ELR (cell line): ENCODE data around the gene GRK3.
"Not testable (repeated sequence)": the region's sequence is repeated elsewhere in the genome, so short reads cannot be mapped to it uniquely, and the experiment has no call there.

ENCODE experiments used
- DNase-seq: peaks from one replicate; pipeline ENCODE4 v3.0.0-alpha.2; 2015; ENCODE audit warnings: low read depth

The GRK3 gene

DNA sequence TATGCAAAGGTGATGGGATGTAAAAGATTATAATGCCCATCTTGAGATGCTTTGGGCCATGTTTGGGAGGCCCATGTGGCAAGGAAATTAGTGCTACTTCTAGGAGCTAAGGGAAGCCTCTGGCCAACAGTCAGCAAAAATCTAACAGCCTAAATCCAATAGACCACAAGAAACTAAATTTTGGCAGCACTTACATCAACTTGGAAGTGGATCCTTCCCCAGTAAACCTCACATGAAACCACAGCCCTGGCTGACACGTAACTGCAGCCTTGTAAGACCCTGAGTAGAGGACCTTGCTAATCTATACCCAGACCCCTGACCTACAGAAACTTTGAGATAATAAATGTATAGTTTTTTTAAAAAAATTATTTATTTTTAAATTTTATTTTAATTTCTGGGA is 13.1 kb upstream of the GRK3 start:
- DNase-seq, result no peak

DNA sequence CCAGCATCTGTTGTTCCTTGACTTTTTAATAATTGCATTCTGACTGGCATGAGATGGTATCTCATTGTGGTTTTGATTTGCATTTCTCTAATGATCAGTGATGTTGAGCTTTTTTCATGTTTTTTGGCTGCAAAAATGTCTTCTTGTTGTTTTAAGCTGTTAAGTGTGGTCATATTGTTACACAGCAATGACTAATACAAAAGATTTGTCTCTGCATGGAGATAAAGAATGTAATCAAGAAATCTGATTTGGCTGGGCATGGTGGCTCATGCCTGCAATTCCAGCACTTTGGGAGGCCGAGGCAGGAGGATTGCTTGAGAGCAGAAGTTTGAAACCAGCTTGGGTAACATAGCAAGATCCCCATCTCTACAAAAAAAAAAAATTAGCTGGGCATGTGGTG is 12.1 kb upstream of the GRK3 start:
- DNase-seq, result peak; percentile 53

DNA sequence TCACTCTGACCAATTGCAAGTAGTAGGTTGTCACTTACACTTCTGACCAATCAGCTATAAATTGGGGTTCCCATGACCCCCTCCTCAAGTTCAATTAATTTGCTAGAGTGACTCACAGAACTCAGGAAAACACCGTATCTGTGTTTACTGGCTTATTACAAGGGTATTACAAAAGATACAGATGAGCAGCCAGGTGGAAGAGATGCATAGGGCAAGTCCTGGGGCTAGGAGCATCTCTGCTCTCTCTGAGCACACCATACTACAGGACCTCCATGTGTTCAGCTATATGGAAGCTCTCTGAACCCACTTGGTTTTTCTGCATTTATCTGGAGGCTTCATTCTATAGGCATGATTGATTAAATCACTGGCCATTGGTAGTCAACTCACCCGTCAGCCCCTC is 11.3 kb upstream of the GRK3 start:
- no peak for DNase-seq

DNA sequence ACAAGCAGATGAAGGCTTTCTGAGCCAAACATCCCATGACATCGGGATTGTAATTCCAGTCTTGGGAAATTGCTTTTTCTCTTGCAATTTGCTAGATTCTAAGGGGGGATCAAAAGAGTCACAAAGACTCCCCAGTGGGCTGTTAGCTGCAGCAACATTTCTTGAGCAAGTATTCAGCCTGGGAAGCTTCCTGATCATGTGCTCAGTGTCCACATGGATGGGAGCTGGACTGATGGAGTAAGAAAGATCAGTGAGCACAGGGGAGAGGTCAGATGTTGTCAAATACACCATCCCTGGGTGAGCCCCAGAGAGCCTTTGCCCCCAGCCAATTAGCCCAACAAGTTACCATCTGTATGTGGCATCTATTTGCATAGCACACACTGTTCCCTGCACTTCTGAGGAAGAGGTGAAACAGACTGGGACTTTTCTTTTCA is 10.2 kb upstream of the GRK3 start:
- DNase-seq, result no peak

DNA sequence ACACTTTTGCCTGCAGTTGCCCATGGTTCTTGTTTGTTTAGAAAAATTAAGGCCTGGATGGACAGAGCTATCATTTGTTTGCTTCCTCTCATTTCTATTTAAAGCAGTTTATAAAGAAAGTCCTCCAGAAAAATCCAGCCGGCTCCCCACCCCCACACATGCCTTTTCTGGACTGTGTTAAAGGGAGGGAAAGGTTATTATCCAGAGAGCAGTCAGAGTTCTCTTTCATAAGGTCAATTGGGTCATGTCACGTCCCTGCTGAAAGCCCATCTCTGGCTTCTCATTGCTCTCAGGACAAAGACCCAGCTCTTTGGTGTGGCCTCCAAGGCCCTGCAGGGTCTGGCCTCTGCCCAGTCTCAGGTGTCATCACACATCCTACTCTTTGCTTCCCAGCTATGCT is 9.8 kb upstream of the GRK3 start:
- DNase-seq, result no peak

DNA sequence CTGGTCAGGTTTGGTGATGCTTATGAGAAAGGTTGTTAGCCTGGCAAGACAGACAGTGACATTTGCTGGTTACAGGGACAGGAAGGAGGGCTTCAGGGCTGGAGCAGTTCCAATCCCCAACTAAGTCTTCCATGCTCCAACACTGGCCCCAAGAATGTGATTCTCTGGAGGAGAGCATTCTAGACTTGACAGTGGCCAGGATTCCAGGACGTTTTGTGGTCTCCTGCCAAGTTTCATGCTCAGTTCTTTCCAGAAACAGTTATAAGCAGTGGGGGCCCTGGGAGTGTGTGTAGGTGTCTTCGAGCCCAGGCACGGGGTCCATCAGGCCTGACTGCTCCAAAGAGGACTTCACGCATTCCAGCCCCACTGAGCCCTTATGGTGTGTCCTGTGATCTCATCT is 8.9 kb upstream of the GRK3 start:
- no peak for DNase-seq

DNA sequence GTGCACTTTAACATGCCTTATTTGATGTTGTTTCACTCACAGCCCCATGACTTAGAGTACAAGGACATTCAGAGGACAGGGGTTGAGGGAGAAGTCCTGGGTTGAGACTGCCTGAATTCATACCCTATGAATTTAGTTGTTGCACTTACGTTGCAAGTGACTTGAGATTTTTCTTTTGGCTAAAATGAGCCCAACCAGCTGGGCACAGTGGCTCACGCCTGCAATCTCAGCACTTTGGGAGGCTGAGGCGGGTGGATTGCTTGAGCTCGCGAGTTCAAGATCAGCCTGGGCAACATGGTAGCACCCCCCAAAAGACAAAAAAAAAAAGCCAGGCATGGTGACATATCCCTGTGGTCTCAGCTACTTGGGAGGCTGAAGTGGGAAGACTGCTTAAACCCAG is 7.3 kb upstream of the GRK3 start:
- DNase-seq, result no peak

DNA sequence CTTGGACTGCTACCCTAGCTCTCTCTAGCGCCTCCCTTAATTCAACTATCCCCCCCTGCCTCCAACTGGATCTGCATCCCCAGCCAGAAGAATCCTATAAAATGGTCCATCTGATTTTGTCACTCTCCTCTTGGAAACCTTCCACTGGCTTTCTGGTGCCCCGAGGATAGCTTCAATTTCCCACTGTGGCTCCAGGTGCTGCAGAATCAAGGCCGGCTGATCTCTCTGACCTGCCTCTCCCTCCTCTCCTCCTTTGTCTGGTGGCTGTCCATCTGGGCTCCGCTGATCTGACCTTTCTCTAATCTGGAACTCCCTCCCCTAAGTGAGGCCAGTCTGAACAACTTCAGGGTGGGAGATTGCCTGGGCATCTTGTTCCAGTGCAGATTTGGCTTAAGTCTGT is 6.1 kb upstream of the GRK3 start:
- DNase-seq, result no peak

DNA sequence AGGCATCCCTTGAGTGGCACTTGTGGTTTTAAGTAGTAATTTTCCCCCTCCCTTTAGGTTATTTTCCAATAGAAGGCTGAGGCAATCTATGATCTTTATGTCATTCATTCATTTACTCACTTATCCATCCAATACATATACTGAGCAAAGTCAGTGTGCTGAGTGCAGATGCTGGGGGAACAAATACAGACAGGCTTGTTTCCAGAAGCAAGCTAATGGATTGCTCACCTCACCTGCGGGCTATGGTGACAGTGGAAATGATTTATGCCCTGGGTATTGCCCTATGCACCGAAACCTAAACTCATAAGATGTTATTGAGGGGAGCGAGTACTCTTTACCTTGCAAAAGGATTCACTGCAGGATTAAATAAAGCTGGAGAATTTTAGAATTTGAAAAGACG is 4.6 kb upstream of the GRK3 start:
- not testable (repeated sequence) for DNase-seq

DNA sequence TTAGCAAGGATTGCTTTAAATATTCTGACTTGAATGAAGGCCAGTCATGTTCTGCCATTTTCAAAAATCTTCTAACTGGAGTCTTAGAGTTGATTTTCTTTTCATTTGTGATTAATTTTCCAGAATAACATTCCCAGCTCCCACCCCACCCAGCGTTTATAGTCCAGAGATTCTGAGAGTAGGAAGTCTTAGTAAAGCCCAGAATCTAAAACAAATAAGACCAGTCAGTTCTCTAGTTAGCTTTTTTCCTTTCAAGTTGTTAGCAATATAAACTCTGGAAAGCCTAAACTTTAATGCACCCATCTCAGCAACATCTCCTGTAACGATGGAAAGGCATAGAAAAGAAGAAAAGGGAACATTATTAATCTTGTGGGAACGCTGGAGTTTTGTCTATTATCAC is 3.3 kb upstream of the GRK3 start:
- DNase-seq, result not testable (repeated sequence)

DNA sequence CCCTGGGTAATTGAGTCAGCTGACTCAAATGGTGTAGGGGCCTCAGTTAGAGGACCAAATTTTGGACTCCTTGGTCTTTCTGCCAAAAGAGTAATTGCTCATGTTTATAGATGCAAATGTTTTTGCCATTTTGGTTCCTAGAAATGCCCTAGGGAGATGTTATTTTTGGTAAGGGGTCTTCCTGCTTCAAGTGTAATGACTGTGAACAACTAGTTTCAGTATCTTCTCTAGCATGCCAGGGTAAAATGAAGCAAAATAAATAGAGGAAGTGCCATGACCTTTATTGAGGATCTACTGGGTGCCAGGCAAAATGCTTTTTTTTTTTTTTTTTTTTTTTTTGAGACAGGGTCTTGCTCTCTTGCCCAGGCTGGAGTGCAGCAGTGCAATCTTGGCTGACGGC is 2.5 kb upstream of the GRK3 start:
- DNase-seq, result not testable (repeated sequence)

DNA sequence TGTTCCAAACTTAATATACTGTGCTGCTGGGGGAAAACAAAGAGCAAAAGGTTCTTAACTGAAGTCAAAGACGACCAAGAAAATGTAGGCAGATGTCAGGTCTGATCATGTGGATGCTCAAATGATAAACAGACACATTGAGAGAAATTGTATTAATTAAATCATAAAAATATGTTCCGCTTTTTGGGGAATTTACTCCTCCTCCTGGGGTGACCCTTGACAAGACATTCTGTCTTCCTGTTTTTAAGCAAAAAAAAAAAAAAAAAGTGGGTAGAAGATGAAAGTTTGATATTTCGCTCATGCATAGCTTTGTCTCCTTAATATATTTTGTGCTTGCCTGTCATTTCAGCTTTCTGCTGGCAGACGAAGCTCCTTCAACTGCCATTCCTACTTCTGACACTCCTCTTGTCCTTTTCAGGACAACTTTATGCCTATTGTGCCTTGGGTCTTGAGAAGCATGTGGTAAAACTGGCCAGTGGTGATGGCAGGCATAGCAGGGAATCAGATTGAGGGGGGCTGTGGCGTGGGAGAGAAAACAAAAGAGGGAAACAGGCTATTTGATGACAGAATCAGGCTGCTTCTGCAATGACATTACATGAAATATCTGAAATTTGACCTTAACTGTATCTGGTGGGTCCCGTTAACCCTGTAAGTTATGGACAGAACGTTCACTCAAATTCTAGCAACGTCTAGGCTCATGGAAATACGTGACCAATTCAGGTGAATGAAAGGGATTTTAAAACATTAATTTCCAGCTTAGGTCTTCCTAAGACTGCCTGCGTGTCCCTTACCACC is 1.3 kb upstream of the GRK3 start:
- peak; percentile 14 for DNase-seq

DNA sequence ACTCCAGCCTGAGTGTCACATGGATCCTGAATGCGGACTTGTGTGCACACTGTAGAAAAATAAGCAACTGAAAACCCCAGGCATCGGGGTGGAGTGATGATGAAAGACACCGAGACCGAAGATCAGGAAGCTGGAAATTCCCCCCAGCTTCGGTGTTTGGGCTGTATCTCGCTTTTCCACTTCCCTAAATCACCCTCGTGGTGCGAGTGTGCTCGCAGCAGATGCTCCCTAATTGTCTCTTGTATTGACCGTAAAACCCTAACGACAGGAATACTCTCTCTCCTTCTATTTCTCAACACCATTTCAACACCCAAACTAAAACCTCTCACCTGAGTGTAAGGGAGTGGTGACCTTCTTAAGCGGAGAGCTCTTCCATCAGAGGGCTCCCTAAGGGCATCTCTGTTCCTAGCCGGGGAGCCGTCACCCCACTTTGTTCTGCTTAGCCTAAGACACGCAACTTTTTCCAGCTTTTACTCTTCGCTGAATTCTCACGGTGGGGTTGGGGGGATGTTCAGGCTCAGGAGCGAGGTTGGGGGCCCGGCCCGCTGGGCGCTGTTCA is 635 bp upstream of the GRK3 start:
- peak; percentile 17 for DNase-seq

DNA sequence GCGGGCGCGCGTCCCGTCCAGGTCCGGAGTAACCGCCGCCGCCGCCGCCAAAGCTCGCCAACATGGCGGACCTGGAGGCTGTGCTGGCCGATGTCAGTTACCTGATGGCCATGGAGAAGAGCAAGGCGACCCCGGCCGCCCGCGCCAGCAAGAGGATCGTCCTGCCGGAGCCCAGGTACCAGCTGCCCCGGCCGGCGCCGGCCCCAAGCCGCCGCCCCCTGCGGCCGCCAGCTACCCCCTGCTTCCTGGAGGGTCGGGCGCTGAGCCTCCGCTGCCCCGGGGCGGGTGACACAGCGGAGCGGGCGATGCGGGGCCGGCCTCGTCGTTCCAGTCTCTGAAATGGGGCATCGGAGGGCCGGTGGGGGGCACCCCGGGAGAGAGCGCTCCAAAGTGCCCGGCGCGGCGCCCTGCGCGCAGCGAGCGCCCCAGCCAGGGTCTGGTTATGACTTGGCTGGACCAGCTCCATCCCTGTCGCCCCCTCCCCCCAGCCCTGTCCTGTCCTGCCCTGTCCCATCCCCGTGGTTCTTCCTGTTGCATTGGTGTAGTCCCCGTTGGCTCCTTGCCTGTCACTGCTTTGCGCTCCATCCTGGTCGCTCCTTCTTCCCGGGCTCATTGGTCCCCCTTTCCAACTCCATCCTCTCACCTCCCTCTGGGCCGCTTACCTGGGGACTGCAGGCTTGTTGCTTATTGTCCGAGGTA is 653 bp downstream of the GRK3 start:
- peak; percentile 29 for DNase-seq

DNA sequence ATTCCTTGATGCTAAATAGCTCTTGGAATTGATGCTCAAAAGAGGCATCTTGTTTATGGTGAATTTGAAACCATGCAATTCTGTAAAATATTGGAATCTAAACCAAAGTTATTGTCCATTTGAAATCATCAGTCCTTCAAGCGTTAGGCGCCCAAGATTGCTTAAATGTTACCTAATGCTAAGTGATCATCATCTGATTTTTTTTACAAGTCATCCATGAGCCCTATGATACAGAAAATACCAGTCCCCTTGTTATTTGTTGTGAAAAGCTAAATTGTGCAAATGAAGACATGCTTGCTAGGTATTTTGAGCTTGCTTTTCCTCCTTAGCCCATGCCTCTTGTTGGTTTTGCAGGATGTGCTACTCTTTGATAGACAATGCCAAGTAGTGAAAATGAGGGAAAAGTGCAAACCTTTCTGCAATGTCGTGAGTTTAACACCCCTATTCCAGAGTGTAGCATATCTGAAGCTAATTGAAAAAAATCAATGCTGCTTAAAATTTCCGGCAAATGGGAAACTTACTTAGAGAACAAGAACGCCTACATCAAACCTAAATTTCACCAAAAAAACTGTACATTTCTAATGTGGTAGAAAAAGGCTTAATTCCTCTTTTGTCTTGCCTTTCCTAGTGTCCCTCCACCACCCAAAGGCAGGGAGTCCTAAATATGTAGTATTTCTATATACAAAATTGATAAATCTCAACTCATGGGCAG is 1.9 kb downstream of the GRK3 start:
- DNase-seq, result no peak

DNA sequence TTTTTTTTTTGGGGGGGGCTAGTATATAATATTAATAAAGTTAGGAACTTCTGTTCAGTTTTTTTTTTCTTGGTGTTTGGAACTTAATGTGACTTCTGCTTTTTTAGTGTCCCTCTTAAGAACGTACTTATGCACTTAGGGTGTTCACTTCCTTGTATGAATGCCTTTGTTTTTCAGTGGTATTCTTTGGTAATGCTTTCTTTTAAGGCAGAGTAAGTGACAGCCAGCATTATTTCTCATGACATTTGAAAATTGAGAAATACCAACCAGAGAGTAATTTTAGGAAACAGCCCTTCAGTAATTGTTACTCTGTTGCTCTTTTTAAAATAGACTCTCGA is 2.4 kb downstream of the GRK3 start:
- no peak for DNase-seq

DNA sequence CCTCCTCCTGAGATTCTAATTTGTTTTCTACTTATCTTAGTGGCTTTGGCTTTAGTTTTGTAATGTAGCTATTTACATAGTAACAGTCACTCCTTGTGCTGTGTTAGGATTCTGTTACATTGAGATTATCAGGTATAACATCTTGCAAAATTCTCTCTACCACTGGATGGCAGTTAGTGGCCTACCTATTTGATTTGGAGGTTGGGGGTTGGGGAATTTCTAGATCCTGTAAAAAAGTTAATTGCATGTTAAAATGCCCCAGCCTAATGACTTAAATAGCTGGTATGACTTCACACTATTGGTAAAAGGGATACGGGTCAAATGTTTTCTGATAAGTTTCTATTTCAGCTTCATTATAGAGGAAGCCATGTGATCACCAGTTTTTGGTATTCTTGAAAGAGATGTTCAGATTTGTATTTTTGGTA is 2.8 kb downstream of the GRK3 start:
- DNase-seq, result no peak

DNA sequence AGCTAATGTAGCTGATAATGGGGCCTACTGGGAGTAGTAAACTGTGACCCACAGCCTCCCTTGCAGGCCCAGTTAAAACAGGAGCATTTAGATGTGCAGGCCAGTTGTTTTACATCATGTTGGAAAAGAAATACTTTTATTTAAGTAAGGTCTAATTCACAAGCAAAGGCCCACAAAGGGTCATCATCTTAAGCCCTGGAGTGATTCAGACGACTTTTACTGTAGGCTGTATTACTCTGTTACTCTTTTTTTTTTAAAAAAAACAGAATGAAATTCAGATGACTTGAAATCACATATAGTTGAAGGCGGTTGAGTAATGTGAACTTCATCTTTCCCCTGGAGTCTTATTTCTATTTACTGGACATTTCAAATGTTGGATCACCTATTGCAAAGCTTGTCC is 3.6 kb downstream of the GRK3 start:
- not testable (repeated sequence) for DNase-seq

DNA sequence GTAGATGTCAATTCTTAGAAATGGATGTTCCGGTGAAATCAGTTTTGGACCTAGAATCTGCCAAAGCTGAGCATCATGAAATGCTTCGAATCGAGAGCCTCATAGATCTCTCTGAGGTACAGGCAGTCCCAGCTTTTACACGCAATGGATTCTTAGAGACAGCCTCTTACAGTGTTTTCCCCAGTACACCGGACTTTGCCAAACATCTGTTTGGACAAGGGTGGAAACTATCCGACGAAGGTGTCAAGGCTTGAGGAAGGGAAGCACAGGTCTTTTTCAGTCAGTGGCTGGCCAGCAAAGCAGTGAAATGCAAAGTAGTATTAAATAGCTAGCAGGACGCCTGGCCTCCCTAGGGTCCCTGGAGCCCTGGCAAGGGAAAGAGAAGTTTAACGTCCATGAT is 4.9 kb downstream of the GRK3 start:
- no peak for DNase-seq

DNA sequence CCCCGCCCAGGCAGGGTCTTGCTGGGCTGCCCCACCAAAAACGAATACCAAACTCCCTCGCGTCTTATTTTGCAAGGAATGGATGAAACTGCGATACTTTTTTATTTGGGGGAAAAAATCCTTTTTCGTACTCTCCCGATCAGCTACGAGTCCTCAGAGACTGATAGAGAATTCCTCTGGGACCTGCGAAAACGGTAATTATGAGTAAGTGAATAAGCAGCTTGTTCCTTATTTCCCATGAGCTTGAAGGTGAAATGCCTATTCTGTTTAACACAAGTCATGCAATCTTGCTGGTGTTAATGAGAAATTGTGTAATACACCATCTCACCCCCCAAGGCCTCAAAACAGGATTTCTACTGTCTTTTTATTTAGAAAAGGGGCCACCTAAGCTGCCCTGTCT is 5.5 kb downstream of the GRK3 start:
- DNase-seq, result no peak

DNA sequence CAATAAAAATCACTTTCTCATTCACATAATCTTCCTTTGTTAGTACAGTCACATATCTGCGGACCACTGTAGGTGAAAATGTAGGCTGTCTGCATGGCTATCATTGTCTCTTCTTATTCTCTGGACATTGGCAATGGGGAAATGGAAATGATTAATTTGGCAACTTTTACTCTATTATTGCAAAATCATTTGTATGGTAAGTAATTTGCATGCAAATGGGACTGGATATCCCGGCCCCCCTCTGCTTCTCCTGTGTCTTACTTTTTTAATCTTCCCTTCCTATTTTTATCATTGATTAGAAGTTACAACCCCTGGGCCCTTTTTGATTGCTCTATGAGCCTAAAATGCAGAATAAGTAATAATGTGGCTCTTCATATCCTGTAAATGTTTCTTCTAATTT is 6.0 kb downstream of the GRK3 start:
- no peak for DNase-seq

DNA sequence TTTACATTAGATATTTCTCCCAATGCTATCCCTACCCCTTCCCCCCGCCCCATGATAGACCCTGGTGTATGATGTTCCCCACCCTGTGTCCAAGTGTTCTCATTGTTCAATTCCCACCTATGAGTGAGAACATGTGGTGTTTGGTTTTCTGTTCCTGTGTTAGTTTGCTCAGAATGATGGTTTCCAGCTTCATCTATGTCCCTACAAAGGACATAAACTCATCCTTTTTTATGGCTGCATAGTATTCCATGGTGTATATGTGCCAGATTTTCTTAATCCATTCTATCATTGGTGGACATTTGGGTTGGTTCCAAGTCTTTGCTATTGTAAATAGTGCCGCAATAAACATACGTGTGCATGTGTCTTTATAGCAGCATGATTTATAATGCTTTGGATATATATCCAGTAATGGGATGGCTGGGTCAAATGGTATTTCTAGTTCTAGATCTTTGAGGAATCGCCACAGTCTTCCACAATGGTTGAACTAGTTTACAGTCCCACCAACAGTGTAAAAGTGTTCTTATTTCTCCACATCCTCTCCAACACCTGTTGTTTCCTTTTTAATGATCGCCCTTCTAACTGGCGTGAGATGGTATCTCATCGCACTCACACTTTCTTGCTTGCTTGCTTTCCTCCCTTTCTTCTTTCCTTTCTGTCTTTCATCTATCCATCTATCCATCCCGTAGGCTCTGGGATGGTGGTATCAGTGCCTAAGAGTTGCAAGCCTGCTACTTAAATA is 7.7 kb downstream of the GRK3 start:
- DNase-seq, result not testable (repeated sequence)
